ENCODE results near the gene CYB561A3. TPM values are rescaled to one million over a fixed set of nuclear protein-coding genes. Genes with fewer than 3 reads are reported as not detected.

Gene CYB561A3
- total RNA-seq, 1 donor from 2014 or later = 12.1 TPM

- Mint-ChIP-seq H3K27me3 (ENCODE audit: insufficient read depth, low read depth) (peaks cover 6% of the 10 kb centered on the region), H3K4me3 (no peak overlapping the region), H3K4me1 (peaks cover 28% of the 10 kb centered on the region), H3K27ac (no peak overlapping the region), H3K9me3 (no peaks in the 10 kb centered on the region), H3K36me3 (peaks cover 9% of the 10 kb centered on the region)
- Histone ChIP-seq H3K79me2 (ENCODE audit: low read depth) (peaks cover 34% of the 10 kb centered on the region), H3K27ac (no peak overlapping the region), H3K9me3 (ENCODE audit: low read depth) (no peaks in the 10 kb centered on the region), H3F3A (ENCODE audit: low read depth) (peaks cover 13% of the 10 kb centered on the region), H2AFZ (replicated peaks) (no peak overlapping the region), H3K4me2 (no peak overlapping the region), H3K4me3 (no peak overlapping the region), H4K20me1 (ENCODE audit: low read depth) (no peaks in the 10 kb centered on the region), H3K27me3 (no peaks in the 10 kb centered on the region), H3K36me3 (no peaks in the 10 kb centered on the region), H3K9ac (no peak overlapping the region), H3K4me1 (peaks cover 10% of the 10 kb centered on the region)
- TF ChIP-seq EZH2phosphoT487 (IDR thresholded peaks at IDR 0.05) = no peak
- TF ChIP-seq EZH2 (IDR thresholded peaks at IDR 0.05) = no peak
- TF ChIP-seq CTCF (IDR thresholded peaks at IDR 0.05) = no peak
- DNase-seq (ENCODE audit: low spot score) = no peak
These were observed 3.1 kb downstream of the CYB561A3 start for GRCh38 chr11:61358566-61358965.

- no peak overlapping the region for H3K27ac ChIP-seq
- H3K4me1 ChIP-seq = peaks cover 4% of the 10 kb centered on the region
- no peaks in the 10 kb centered on the region for H4K20me1 ChIP-seq (ENCODE audit: low read depth)
- TF ChIP-seq CTCF (IDR thresholded peaks at IDR 0.05) (no peak), EZH2phosphoT487 (IDR thresholded peaks at IDR 0.05) (no peak), EZH2 (IDR thresholded peaks at IDR 0.05) (no peak)
- Mint-ChIP-seq H3K9me3 (no peaks in the 10 kb centered on the region), H3K27me3 (ENCODE audit: insufficient read depth, low read depth) (peaks cover 6% of the 10 kb centered on the region), H3K4me1 (peaks cover 21% of the 10 kb centered on the region), H3K36me3 (peaks cover 9% of the 10 kb centered on the region), H3K4me3 (no peak overlapping the region), H3K27ac (no peak overlapping the region)
- no peak overlapping the region for H3K9ac ChIP-seq
- no peak overlapping the region for H3K4me2 ChIP-seq
- peaks cover 27% of the 10 kb centered on the region for H3K79me2 ChIP-seq (ENCODE audit: low read depth)
- no peaks in the 10 kb centered on the region for H3K36me3 ChIP-seq
- DNase-seq (ENCODE audit: low spot score) = no peak
- H3F3A ChIP-seq (ENCODE audit: low read depth) = peaks cover 13% of the 10 kb centered on the region
- H3K4me3 ChIP-seq = no peak overlapping the region
- H3K27me3 ChIP-seq = no peaks in the 10 kb centered on the region
- no peaks in the 10 kb centered on the region for H3K9me3 ChIP-seq (ENCODE audit: low read depth)
- H2AFZ ChIP-seq (replicated peaks) = no peak overlapping the region
These were observed 3.8 kb downstream of the CYB561A3 start for GRCh38 chr11:61357894-61358239.

- Histone ChIP-seq H2AFZ (replicated peaks) (no peak overlapping the region), H3K36me3 (no peaks in the 10 kb centered on the region), H3K79me2 (ENCODE audit: low read depth) (peaks cover 22% of the 10 kb centered on the region), H3K9ac (no peak overlapping the region), H3K27ac (no peak overlapping the region), H4K20me1 (ENCODE audit: low read depth) (no peaks in the 10 kb centered on the region), H3F3A (ENCODE audit: low read depth) (peaks cover 9% of the 10 kb centered on the region), H3K27me3 (no peaks in the 10 kb centered on the region), H3K4me2 (no peak overlapping the region), H3K9me3 (ENCODE audit: low read depth) (no peaks in the 10 kb centered on the region), H3K4me3 (no peak overlapping the region), H3K4me1 (peaks cover 4% of the 10 kb centered on the region)
- no peak for DNase-seq (ENCODE audit: low spot score)
- peaks cover 16% of the 10 kb centered on the region for H3K4me1 Mint-ChIP-seq
- no peak overlapping the region for H3K27ac Mint-ChIP-seq
- H3K4me3 Mint-ChIP-seq = no peak overlapping the region
- H3K36me3 Mint-ChIP-seq = peaks cover 8% of the 10 kb centered on the region
- no peaks in the 10 kb centered on the region for H3K9me3 Mint-ChIP-seq
- TF ChIP-seq EZH2 (IDR thresholded peaks at IDR 0.05) (no peak), CTCF (IDR thresholded peaks at IDR 0.05) (no peak), EZH2phosphoT487 (IDR thresholded peaks at IDR 0.05) (no peak)
- peaks cover 4% of the 10 kb centered on the region for H3K27me3 Mint-ChIP-seq (ENCODE audit: insufficient read depth, low read depth)
These were observed 4.3 kb downstream of the CYB561A3 start for GRCh38 chr11:61357233-61357893.
